T-helper 2 cell treated with Interferon-gamma antibody and Interleukin-4, amounts not matched to agents 5 μg/mL and 100 μg/mL, for 36 hours (primary cell): ENCODE results near the gene DDI2.

Experiments
- DNase-seq: peaks from one replicate; pipeline ENCODE4 v3.0.0; 2021; ENCODE audit warnings: low spot score
- H3K27ac Mint-ChIP-seq: one replicate; pipeline ENCODE4 v1.8.0; 2021; ENCODE audit warnings: mild to moderate bottlenecking, mixed read lengths
- H3K27me3 Mint-ChIP-seq: one replicate; pipeline ENCODE4 v1.8.0; 2021; ENCODE audit warnings: low read depth, mixed read lengths
- H3K36me3 Mint-ChIP-seq: one replicate; pipeline ENCODE4 v1.8.0; 2021; ENCODE audit warnings: low read depth, mixed read lengths
- H3K4me1 Mint-ChIP-seq: one replicate; pipeline ENCODE4 v1.8.0; 2021; ENCODE audit warnings: low read depth, mixed read lengths
- H3K4me3 Mint-ChIP-seq: one replicate; pipeline ENCODE4 v1.8.0; 2022; ENCODE audit warnings: mild to moderate bottlenecking, moderate library complexity, mixed read lengths
- H3K9me3 Mint-ChIP-seq: one replicate; pipeline ENCODE4 v1.8.0; 2021; ENCODE audit warnings: mixed read lengths

Gene DDI2

GRCh38 chr1:15702722-15703550 is 85.7 kb downstream of the DDI2 start:
- DNase-seq: no peak
- Mint-ChIP-seq H3K27me3 (no peaks in the 10 kb centered on the region), H3K36me3 (peaks cover 10% of the 10 kb centered on the region), H3K4me1 (no peaks in the 10 kb centered on the region), H3K9me3 (no peaks in the 10 kb centered on the region), H3K4me3 (no peak overlapping the region), H3K27ac (no peak overlapping the region)

GRCh38 chr1:15703562-15703961 is 86.3 kb downstream of the DDI2 start:
- Mint-ChIP-seq H3K4me1 (no peaks in the 10 kb centered on the region), H3K9me3 (no peaks in the 10 kb centered on the region), H3K4me3 (no peak overlapping the region), H3K27me3 (no peaks in the 10 kb centered on the region), H3K36me3 (peaks cover 10% of the 10 kb centered on the region), H3K27ac (no peak overlapping the region)
- DNase-seq: no peak

- no peak for DNase-seq
- Mint-ChIP-seq H3K36me3 (peaks cover 4% of the 10 kb centered on the region), H3K4me3 (no peak overlapping the region), H3K9me3 (no peaks in the 10 kb centered on the region), H3K27me3 (no peaks in the 10 kb centered on the region), H3K27ac (no peak overlapping the region), H3K4me1 (no peaks in the 10 kb centered on the region)
Measured at GRCh38 chr1:15704526-15705183, 87.4 kb downstream of the DDI2 start.

GRCh38 chr1:15705184-15705566 is 87.9 kb downstream of the DDI2 start:
- Mint-ChIP-seq H3K36me3 (peaks cover 4% of the 10 kb centered on the region), H3K27ac (no peak overlapping the region), H3K4me1 (no peaks in the 10 kb centered on the region), H3K4me3 (no peak overlapping the region), H3K9me3 (no peaks in the 10 kb centered on the region), H3K27me3 (no peaks in the 10 kb centered on the region)
- no peak for DNase-seq

- Mint-ChIP-seq H3K4me3 (no peak overlapping the region), H3K27me3 (no peaks in the 10 kb centered on the region), H3K27ac (no peak overlapping the region), H3K4me1 (no peaks in the 10 kb centered on the region), H3K9me3 (no peaks in the 10 kb centered on the region), H3K36me3 (peaks cover 4% of the 10 kb centered on the region)
- DNase-seq: no peak
Measured at GRCh38 chr1:15706751-15707150, 89.5 kb downstream of the DDI2 start.

GRCh38 chr1:15707239-15707925 is 90.1 kb downstream of the DDI2 start:
- Mint-ChIP-seq H3K4me3 (no peak overlapping the region), H3K36me3 (peaks cover 4% of the 10 kb centered on the region), H3K27ac (no peak overlapping the region), H3K4me1 (no peaks in the 10 kb centered on the region), H3K27me3 (no peaks in the 10 kb centered on the region), H3K9me3 (no peaks in the 10 kb centered on the region)
- no peak for DNase-seq

- Mint-ChIP-seq H3K4me1 (no peaks in the 10 kb centered on the region), H3K9me3 (no peaks in the 10 kb centered on the region), H3K4me3 (no peak overlapping the region), H3K36me3 (peaks cover 4% of the 10 kb centered on the region), H3K27ac (no peak overlapping the region), H3K27me3 (no peaks in the 10 kb centered on the region)
- DNase-seq: no peak
Measured at GRCh38 chr1:15708486-15709137, 91.4 kb downstream of the DDI2 start.

- Mint-ChIP-seq H3K9me3 (no peaks in the 10 kb centered on the region), H3K36me3 (peaks cover 4% of the 10 kb centered on the region), H3K27ac (no peak overlapping the region), H3K4me3 (no peak overlapping the region), H3K27me3 (no peaks in the 10 kb centered on the region), H3K4me1 (no peaks in the 10 kb centered on the region)
- no peak for DNase-seq
Measured at GRCh38 chr1:15709226-15709625, 92.0 kb downstream of the DDI2 start.

- Mint-ChIP-seq H3K4me1 (no peaks in the 10 kb centered on the region), H3K36me3 (peaks cover 3% of the 10 kb centered on the region), H3K27ac (no peak overlapping the region), H3K9me3 (no peaks in the 10 kb centered on the region), H3K4me3 (no peak overlapping the region), H3K27me3 (no peaks in the 10 kb centered on the region)
- DNase-seq: no peak
Measured at GRCh38 chr1:15712168-15712567, 94.9 kb downstream of the DDI2 start.

GRCh38 chr1:15714406-15715136 is 97.3 kb downstream of the DDI2 start:
- no peaks in the 10 kb centered on the region for H3K27me3 Mint-ChIP-seq
- no peak overlapping the region for H3K27ac Mint-ChIP-seq
- no peak for DNase-seq
- peaks cover 6% of the 10 kb centered on the region for H3K36me3 Mint-ChIP-seq
- H3K4me3 Mint-ChIP-seq: no peak overlapping the region
- no peaks in the 10 kb centered on the region for H3K9me3 Mint-ChIP-seq
- H3K4me1 Mint-ChIP-seq: no peaks in the 10 kb centered on the region

GRCh38 chr1:15717418-15718125 is 100.3 kb downstream of the DDI2 start:
- no peak for DNase-seq
- no peak overlapping the region for H3K4me3 Mint-ChIP-seq
- no peaks in the 10 kb centered on the region for H3K27me3 Mint-ChIP-seq
- H3K9me3 Mint-ChIP-seq: no peaks in the 10 kb centered on the region
- no peaks in the 10 kb centered on the region for H3K4me1 Mint-ChIP-seq
- no peak overlapping the region for H3K27ac Mint-ChIP-seq
- H3K36me3 Mint-ChIP-seq: peaks cover 10% of the 10 kb centered on the region

- H3K4me3 Mint-ChIP-seq: no peak overlapping the region
- DNase-seq: no peak
- peaks cover 10% of the 10 kb centered on the region for H3K36me3 Mint-ChIP-seq
Measured at GRCh38 chr1:15718199-15718601, 100.9 kb downstream of the DDI2 start.

More at GRCh38 chr1:15718199-15718601, 100.9 kb downstream of the DDI2 start:
- H3K9me3 Mint-ChIP-seq: no peaks in the 10 kb centered on the region
- no peak overlapping the region for H3K27ac Mint-ChIP-seq
- no peaks in the 10 kb centered on the region for H3K27me3 Mint-ChIP-seq
- H3K4me1 Mint-ChIP-seq: no peaks in the 10 kb centered on the region
